ENCODE results near the gene ANKRD39. TPM values are rescaled to one million over a fixed set of nuclear protein-coding genes. Genes with fewer than 3 reads are reported as not detected.

Gene ANKRD39
- total RNA-seq, 1 experiment from 2014 or later, result 11.1 TPM

DNA sequence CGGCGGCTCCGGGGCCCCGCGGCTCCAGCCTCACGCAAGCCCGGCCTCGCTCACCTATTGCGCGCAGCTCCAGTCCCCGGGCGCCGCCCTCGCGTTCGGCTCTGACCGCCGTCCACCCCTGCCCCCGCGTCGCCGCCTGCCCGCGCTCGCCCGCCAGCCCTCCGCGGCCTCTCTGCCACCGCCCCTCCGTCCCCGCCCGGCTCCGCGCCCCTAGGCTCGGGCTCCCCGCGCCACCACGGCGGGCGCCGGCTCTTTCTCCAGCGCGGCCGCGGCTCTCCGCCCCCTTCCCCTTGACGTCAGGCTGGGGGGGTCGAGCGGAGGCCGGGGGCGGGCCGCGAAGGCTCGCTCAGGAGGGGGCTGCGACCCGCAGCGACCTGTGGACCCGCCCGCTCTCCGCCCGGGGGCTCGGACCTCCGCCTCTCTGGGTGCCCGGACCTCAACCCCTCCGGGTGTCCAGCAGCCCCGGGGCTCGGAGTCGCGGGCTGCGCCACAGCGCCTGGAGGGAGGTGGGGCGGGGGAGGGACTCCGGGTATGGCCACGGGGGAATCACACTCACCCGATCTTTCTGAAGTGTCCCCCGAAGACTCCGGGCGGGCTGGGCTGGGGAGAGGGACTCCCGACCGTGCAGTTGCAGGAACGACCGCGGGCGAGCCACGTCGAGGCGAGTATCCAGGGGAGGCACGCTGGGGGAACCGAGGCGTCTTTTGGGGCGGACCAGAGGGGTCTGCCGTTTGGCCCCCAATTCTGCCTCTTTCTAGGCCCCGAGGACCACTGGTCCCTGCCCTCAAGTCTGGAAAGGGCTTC is 12.2 kb upstream of the ANKRD39 start, which contains the start of gene SEMA4C:
Gene SEMA4C (minus strand): TSS at position 259 of the 804 bp plus-strand sequence. CDS start 2,194 bp downstream, outside the sequence.
- Histone ChIP-seq H3K4me2 (ENCODE audit: low read depth, low read length, poor library complexity, severe bottlenecking) (peak within 1 kb of the TSS; percentile 70), H2AFZ (ENCODE audit: low read length) (peak within 1 kb of the TSS; percentile 95), H3K27me3 (ENCODE audit: low read length) (no peaks in the 10 kb centered on the region), H3K36me3 (ENCODE audit: insufficient read depth, low read length) (no peaks in the 10 kb centered on the region), H4K20me1 (ENCODE audit: insufficient read depth, low read depth, low read length) (no peaks in the 10 kb centered on the region; the same call in 1 of the 2 replicates), H3K4me1 (ENCODE audit: low read length) (peaks cover 25% of the 10 kb centered on the region), H3K9me3 (ENCODE audit: low read length) (no peaks in the 10 kb centered on the region), H3K9ac (ENCODE audit: low read length) (peak within 1 kb of the TSS; percentile 80), H3K27ac (ENCODE audit: low read length) (no peak within 1 kb of the TSS), H3K9me2 (replicated peaks; ENCODE audit: insufficient read depth, low read length) (no peaks in the 10 kb centered on the region), H3K79me2 (ENCODE audit: low read length) (no peaks in the 10 kb centered on the region), H3K4me3 (ENCODE audit: low read length) (peak within 1 kb of the TSS; percentile 67)
- no peak for DNase-seq

- no peaks in the 10 kb centered on the region for H3K9me2 ChIP-seq (replicated peaks; ENCODE audit: insufficient read depth, low read length)
Observed at GRCh38 chr2:96869281-96869821, 11.5 kb upstream of the ANKRD39 start.

DNA sequence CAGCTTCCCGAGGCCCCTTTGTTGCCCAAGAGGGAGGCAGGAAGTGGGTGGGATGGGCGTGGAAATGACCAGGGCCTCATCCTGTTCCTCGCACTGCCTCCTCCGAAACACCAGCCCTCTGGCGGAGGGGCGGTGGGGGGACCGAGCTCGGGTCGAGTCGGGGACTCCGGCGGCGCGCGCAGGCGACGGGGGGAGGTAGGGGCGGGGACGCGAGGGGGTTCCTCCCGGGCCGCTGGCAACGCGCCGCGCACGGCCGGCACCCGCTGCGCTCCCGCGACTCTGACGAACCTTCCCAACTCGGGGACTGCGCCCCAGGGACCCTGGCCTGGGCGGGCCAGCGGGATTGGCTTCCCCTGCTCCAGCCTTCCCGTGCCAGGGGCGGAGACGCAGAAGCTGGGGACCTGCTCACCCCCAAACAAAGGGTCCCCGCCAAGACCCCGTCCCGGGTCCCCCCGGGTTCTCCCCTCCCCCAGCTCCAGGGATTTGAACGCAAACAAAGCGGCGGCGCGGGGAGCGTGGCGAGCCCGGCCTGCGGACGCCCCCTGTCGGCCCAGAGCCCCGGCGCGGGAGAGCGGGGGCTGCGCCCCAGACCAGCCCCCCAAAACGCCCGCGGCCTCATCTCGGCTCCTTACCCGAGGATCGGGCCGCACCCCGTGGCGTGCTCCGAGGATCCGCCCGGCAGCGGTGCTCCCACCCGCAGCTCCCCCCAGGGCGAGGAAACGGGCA is 10.9 kb upstream of the ANKRD39 start:
- H4K20me1 ChIP-seq (ENCODE audit: insufficient read depth, low read depth, low read length), result no peaks in the 10 kb centered on the region; the same call in 1 of the 2 replicates
- H3K79me2 ChIP-seq (ENCODE audit: low read length), result no peaks in the 10 kb centered on the region
- H3K36me3 ChIP-seq (ENCODE audit: insufficient read depth, low read length), result no peaks in the 10 kb centered on the region
- peak; percentile 81 for DNase-seq
- H3K9me3 ChIP-seq (ENCODE audit: low read length), result no peaks in the 10 kb centered on the region
- H3K4me3 ChIP-seq (ENCODE audit: low read length), result peak overlapping the region; percentile 67
- H3K4me1 ChIP-seq (ENCODE audit: low read length), result peaks cover 15% of the 10 kb centered on the region
- H3K27me3 ChIP-seq (ENCODE audit: low read length), result no peaks in the 10 kb centered on the region
- no peaks in the 10 kb centered on the region for H3K9me2 ChIP-seq (replicated peaks; ENCODE audit: insufficient read depth, low read length)
- H3K4me2 ChIP-seq (ENCODE audit: low read depth, low read length, poor library complexity, severe bottlenecking), result peak overlapping the region; percentile 70
- H3K9ac ChIP-seq (ENCODE audit: low read length), result peak overlapping the region; percentile 80
- H3K27ac ChIP-seq (ENCODE audit: low read length), result 0 out of 2 replicates have a peak overlapping the region, but pooled peaks have one; percentile 42
- peak overlapping the region; percentile 95 for H2AFZ ChIP-seq (ENCODE audit: low read length)

More at GRCh38 chr2:96869281-96869821, 11.5 kb upstream of the ANKRD39 start:
- Histone ChIP-seq H3K36me3 (ENCODE audit: insufficient read depth, low read length) (no peaks in the 10 kb centered on the region), H3K79me2 (ENCODE audit: low read length) (no peaks in the 10 kb centered on the region), H3K4me2 (ENCODE audit: low read depth, low read length, poor library complexity, severe bottlenecking) (peak overlapping the region; percentile 70), H4K20me1 (ENCODE audit: insufficient read depth, low read depth, low read length) (no peaks in the 10 kb centered on the region; the same call in 1 of the 2 replicates), H3K9me3 (ENCODE audit: low read length) (no peaks in the 10 kb centered on the region), H2AFZ (ENCODE audit: low read length) (peak overlapping the region; percentile 95; the same call in 1 of the 2 replicates), H3K4me1 (ENCODE audit: low read length) (peaks cover 21% of the 10 kb centered on the region), H3K27me3 (ENCODE audit: low read length) (no peaks in the 10 kb centered on the region), H3K27ac (ENCODE audit: low read length) (no peak overlapping the region), H3K4me3 (ENCODE audit: low read length) (peak overlapping the region; percentile 67), H3K9ac (ENCODE audit: low read length) (peak overlapping the region; percentile 80)
- no peak for DNase-seq

DNA sequence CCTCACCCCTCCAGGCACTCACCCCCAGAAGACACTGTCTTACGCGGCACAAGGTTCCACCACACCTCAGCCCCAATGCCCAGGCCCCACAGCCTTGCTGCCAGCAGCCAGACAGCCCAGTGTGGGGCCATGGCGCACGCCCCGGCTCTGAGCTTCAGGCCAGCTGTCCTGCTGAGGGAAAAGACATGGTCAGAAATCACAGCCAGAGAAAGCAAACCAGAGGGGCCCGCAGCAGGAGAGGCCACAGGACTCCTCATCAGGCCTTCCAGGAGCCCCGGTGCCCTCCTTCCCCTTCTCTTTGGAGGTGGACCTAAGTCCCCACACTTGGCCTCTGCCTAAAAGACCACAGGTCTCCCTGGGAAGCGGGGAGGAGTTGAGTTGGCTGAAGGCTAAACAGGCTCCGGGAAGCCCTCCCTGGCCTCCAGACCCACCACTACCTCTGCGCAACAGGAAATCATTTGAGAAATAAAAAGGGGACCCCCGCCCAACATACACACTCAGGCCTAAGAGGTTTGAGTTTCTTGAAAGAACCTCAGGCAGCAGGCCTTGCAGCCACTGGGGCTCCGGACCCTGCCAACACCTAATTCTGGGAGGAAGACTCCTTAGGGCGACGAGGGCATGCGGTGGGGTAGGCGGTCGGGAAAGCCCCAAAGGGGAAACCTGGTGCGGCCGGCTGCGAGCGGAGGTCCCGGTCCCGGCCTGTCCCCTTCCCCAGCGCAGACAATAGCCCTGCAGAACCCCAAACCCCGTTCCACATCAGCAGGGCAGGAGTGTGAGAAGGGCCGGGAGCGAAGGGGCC is 10.1 kb upstream of the ANKRD39 start:
- Histone ChIP-seq H3K4me1 (ENCODE audit: low read length) (peaks cover 11% of the 10 kb centered on the region), H3K9ac (ENCODE audit: low read length) (peak overlapping the region; percentile 80), H3K4me3 (ENCODE audit: low read length) (peak overlapping the region; percentile 67), H3K27ac (ENCODE audit: low read length) (peak overlapping the region; percentile 42; the same call in 1 of the 2 replicates), H4K20me1 (ENCODE audit: insufficient read depth, low read depth, low read length) (no peaks in the 10 kb centered on the region; the same call in 1 of the 2 replicates), H3K9me3 (ENCODE audit: low read length) (no peaks in the 10 kb centered on the region), H3K79me2 (ENCODE audit: low read length) (no peaks in the 10 kb centered on the region), H3K4me2 (ENCODE audit: low read depth, low read length, poor library complexity, severe bottlenecking) (peak overlapping the region; percentile 70), H3K27me3 (ENCODE audit: low read length) (no peaks in the 10 kb centered on the region), H3K36me3 (ENCODE audit: insufficient read depth, low read length) (no peaks in the 10 kb centered on the region), H3K9me2 (replicated peaks; ENCODE audit: insufficient read depth, low read length) (no peaks in the 10 kb centered on the region), H2AFZ (ENCODE audit: low read length) (peak overlapping the region; percentile 95; the same call in 1 of the 2 replicates)
- DNase-seq, result peak; percentile 63

DNA sequence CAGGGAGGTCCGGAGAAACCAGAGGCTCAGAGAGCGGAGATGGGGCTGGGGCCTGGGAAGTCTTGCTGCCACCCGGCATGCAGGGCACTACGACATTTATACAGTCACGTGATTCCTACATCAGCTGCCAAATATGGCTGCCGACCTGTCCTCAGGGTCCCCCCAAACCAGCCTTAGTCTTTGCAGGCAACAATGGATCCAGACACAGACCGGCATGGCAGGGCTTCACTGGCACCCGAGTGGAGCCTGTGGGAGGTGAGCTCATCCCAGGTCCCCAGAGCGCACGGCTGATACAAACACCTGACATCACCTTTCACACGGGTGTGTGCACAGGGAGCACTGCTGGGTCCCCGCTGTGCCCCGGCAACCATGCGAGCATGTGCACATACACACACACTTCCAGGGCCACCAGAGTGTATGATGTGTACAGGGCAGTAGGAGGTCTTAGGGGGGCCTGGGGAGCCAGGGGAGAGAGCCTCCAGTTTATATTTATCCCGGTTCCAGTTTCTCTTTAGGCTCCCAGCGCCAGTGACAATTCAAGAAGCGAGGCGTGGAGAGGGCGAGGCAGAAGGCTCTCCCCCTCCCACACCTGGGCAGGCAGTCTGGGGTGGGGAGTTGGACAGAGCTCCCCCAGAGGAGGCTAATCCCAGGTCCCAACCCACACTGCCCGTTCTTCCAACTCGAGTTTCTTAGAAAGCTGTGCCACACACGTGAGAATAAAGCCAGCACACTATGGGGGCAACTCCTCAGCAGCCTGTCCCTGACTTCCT is 9.4 kb upstream of the ANKRD39 start:
- Histone ChIP-seq H2AFZ (ENCODE audit: low read length) (peak overlapping the region; percentile 81; the same call in 1 of the 2 replicates), H3K27ac (ENCODE audit: low read length) (peak overlapping the region; percentile 42; the same call in 1 of the 2 replicates), H3K4me3 (ENCODE audit: low read length) (peak overlapping the region; percentile 67)

DNA sequence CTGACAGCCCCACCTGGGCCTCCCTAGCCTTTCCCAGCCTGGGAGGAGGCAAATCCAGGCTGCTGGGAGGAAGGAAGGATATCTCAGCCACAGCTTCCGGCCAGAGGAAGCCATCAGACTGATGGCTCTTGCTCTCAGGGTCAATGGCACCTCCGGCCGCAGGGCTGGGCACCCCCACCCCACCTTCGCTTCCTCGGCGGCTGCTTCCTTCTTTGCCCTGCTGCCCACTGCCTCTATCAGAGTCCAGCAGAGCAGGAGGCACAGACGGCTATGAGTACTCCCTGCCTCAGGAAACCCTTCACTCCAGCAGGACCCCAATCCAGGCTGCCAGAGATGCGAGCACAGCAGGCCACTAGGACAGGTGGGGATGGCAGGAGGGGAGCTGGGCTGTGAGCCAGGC is 8.8 kb upstream of the ANKRD39 start:
- Histone ChIP-seq H3K9me3 (ENCODE audit: low read length) (no peaks in the 10 kb centered on the region), H3K36me3 (ENCODE audit: insufficient read depth, low read length) (no peaks in the 10 kb centered on the region), H3K4me1 (ENCODE audit: low read length) (peaks cover 11% of the 10 kb centered on the region), H3K4me3 (ENCODE audit: low read length) (peak overlapping the region; percentile 67), H3K4me2 (ENCODE audit: low read depth, low read length, poor library complexity, severe bottlenecking) (peak overlapping the region; percentile 70), H3K79me2 (ENCODE audit: low read length) (no peaks in the 10 kb centered on the region), H2AFZ (ENCODE audit: low read length) (peak overlapping the region; percentile 81; the same call in 1 of the 2 replicates), H4K20me1 (ENCODE audit: insufficient read depth, low read depth, low read length) (no peaks in the 10 kb centered on the region), H3K9me2 (replicated peaks; ENCODE audit: insufficient read depth, low read length) (no peaks in the 10 kb centered on the region), H3K9ac (ENCODE audit: low read length) (peak overlapping the region; percentile 80), H3K27me3 (ENCODE audit: low read length) (no peaks in the 10 kb centered on the region), H3K27ac (ENCODE audit: low read length) (no peak overlapping the region)
- DNase-seq, result no peak

More for the DNA sequence above, 9.4 kb upstream of the ANKRD39 start:
- H3K36me3 ChIP-seq (ENCODE audit: insufficient read depth, low read length), result no peaks in the 10 kb centered on the region
- H3K4me2 ChIP-seq (ENCODE audit: low read depth, low read length, poor library complexity, severe bottlenecking), result peak overlapping the region; percentile 70
- H3K9ac ChIP-seq (ENCODE audit: low read length), result peak overlapping the region; percentile 80
- peak; percentile 75 for DNase-seq
- no peaks in the 10 kb centered on the region for H3K79me2 ChIP-seq (ENCODE audit: low read length)
- H3K9me3 ChIP-seq (ENCODE audit: low read length), result no peaks in the 10 kb centered on the region
- H3K9me2 ChIP-seq (replicated peaks; ENCODE audit: insufficient read depth, low read length), result no peaks in the 10 kb centered on the region
- peaks cover 11% of the 10 kb centered on the region for H3K4me1 ChIP-seq (ENCODE audit: low read length)
- H4K20me1 ChIP-seq (ENCODE audit: insufficient read depth, low read depth, low read length), result no peaks in the 10 kb centered on the region
- H3K27me3 ChIP-seq (ENCODE audit: low read length), result no peaks in the 10 kb centered on the region

- DNase-seq, result no peak
- Histone ChIP-seq H3K9ac (ENCODE audit: low read length) (no peak overlapping the region), H3K4me2 (ENCODE audit: low read depth, low read length, poor library complexity, severe bottlenecking) (peak overlapping the region; percentile 70)
Observed at GRCh38 chr2:96866149-96866548, 8.3 kb upstream of the ANKRD39 start.

More at GRCh38 chr2:96866149-96866548, 8.3 kb upstream of the ANKRD39 start:
- H3K79me2 ChIP-seq (ENCODE audit: low read length), result no peaks in the 10 kb centered on the region
- no peaks in the 10 kb centered on the region for H3K27me3 ChIP-seq (ENCODE audit: low read length)
- no peaks in the 10 kb centered on the region for H3K36me3 ChIP-seq (ENCODE audit: insufficient read depth, low read length)
- no peaks in the 10 kb centered on the region for H3K9me3 ChIP-seq (ENCODE audit: low read length)
- H3K9me2 ChIP-seq (replicated peaks; ENCODE audit: insufficient read depth, low read length), result no peaks in the 10 kb centered on the region
- H3K4me3 ChIP-seq (ENCODE audit: low read length), result no peak overlapping the region
- no peak overlapping the region for H3K27ac ChIP-seq (ENCODE audit: low read length)
- no peaks in the 10 kb centered on the region for H4K20me1 ChIP-seq (ENCODE audit: insufficient read depth, low read depth, low read length)
- no peak overlapping the region for H2AFZ ChIP-seq (ENCODE audit: low read length)
- H3K4me1 ChIP-seq (ENCODE audit: low read length), result peaks cover 11% of the 10 kb centered on the region

Data from Karpas-422 (cell line).